H54 (cell line): ENCODE measurements around the gene YTHDF1.
"Not testable (repeated sequence)": the region's sequence is repeated elsewhere in the genome, so short reads cannot be mapped to it uniquely, and the experiment has no call there.

Source experiments
- DNase-seq: peaks from one replicate; pipeline ENCODE4 v3.0.0; 2011; ENCODE audit warnings: low spot score, mixed read lengths; ENCODE audit not compliant: insufficient read length
- FAIRE-seq: peaks from 3 replicates; lab custom pipeline; 2011; peaks lifted over from hg19 to GRCh38; lab: Jason Lieb, UNC
- POLR2A ChIP-seq: IDR thresholded peaks from 2 replicates; pipeline ENCODE4 v1.6.1; 2011; ENCODE audit warnings: low read depth, mild to moderate bottlenecking, low read length

YTHDF1 gene

DNA sequence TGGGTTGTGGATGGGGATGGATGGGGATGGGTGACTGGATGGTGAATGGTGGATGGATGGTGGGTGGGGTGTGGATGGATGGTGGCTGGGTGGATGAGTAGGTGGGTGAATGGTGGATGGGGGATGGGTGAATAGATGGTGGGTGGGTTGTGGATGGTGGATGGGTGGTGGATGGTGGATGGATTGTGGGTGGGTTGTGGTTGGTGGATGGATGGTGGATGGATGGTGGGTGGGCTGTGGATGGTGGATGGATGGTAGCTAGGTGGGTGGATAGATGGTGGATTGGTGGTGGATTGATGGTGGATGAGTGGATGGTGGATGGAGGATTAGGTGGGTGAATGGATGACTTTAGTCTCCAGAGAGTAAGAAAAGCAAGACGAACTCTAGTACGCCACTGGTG lies 57.6 kb downstream of the YTHDF1 start:
- no peak for FAIRE-seq
- no peak for DNase-seq
- no peak for TF ChIP-seq POLR2A

GRCh38 chr20:63157431-63157830 lies 58.5 kb downstream of the YTHDF1 start:
- DNase-seq, FAIRE-seq: not testable (repeated sequence)

- no peak for DNase-seq
- FAIRE-seq = no peak
- no peak for TF ChIP-seq POLR2A
These were observed 59.7 kb downstream of the YTHDF1 start for GRCh38 chr20:63156221-63156671.

- no peak for DNase-seq
- TF ChIP-seq POLR2A = no peak
- no peak for FAIRE-seq
These were observed 60.4 kb downstream of the YTHDF1 start for GRCh38 chr20:63155266-63156165.

DNA sequence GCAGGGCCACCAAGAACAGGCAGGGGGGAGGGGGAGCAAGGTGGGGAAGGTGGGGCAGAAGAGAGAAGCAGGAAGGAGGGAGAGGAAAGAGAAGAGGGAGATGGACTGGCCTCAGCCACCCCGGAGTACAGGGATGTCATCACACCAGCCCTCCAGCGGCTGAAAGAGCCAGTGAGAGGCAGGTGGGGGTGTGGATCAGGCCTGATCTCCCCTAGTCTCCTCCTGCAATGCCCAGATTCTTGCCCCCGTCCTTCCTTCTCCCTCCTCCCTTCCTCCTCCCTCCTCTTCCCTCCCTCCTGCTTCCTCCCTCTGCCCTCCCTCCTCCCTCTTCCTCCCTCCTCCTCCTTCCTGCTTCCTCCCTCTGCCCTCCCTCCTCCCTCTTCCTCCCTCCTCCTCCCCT lies 61.5 kb downstream of the YTHDF1 start:
- FAIRE-seq = no peak
- DNase-seq = no peak
- TF ChIP-seq POLR2A = no peak

DNA sequence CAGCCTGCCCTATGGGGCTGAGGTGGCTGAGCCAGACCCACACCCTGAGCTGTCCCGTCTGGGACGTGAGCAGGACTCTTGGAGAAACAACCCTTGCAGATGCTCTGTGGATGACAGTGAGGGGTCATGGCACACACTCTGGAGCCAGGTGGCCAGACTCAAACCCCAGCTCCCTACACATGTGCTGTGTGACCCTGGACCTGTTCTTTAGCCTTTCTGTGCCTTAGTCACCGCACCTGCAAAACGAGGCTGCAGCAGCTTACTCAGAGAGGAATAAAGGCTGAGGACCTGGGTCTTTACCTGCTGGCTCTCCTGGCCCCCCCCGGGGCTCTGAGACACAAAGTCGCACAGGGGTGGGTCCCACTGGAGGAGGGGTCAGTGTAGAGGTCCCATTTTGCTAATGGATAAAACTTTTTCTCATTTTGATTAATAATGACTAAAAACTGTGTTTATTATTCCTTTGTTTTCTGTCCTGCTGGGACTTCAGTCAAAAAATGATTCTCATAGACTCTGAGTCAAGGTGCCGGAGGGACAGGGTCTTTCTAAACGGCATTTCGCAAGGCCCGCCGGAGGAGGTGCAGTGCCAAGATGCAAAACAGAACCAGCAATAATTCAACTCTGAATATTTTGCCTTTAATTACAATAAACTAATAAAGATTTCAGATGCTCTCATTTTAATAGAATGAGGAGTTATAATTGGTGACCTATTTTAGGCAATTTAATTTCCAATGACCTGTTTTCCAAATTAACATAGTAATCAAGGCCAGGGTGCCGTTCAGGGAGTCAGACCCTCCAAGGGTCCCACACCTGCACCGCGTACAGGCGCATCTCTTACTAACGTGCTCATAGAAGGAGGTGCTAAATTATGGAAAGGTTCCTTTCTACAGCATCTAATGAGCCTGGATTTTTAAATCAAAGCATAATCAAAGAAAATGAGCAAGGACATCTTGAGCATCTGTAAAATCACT lies 62.4 kb downstream of the YTHDF1 start:
- DNase-seq = no peak
- FAIRE-seq = no peak
- TF ChIP-seq POLR2A = no peak

DNA sequence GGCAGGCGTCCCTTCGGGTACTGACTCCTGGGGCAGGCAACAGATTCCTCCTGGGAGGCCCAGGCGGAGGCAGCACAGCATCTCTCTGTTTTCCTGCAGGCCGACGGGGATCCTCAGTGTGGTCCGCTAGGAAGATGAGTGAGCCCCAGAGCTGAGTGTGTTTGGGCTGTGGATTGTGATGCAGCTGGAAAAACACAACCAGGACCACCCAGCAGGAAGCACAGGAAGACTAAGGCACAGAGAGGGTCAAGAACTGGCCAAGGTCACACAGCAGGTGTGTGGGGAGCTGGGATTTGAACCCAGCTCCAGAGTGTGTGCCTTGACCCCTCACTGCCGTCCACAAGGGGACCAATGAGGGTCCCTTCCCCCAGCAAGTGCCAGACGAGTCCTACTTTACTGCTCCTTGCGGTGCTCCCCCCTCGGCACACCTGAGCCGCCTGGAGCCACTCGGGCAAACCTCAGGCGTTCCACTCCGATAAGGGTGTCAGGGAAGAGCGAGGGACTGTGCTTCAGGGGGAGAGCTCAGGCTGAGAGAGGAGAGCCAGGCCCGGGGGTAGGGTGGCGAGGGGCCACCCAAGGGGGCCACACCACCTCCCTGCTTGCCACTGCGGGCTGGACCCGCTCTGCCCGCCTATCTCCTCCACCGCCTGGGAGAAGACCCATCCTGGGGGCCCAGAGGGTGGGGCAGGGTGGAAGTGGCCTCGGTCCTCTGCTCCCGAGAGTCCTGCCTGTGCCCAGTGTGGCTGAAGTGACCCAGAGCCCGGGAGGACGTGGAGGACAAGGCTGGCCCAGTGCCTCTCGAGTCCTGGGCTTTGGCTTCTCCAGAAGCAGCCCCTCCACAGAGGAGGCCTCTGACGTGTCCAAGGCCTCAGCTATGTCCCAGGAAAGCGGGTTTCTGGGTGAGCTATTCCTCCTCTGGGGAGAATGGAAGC lies 63.3 kb downstream of the YTHDF1 start:
- FAIRE-seq (no peak), DNase-seq (no peak)
- no peak for TF ChIP-seq POLR2A

- no peak for FAIRE-seq
These were observed 64.2 kb downstream of the YTHDF1 start for GRCh38 chr20:63151554-63152321.

GRCh38 chr20:63150911-63151531 lies 64.9 kb downstream of the YTHDF1 start:
- FAIRE-seq (no peak), DNase-seq (no peak)
- no peak for TF ChIP-seq POLR2A

More at GRCh38 chr20:63151554-63152321, 64.2 kb downstream of the YTHDF1 start:
- DNase-seq = no peak
- no peak for TF ChIP-seq POLR2A

GRCh38 chr20:63150391-63150898 lies 65.5 kb downstream of the YTHDF1 start:
- TF ChIP-seq POLR2A = no peak
- DNase-seq = no peak
- no peak for FAIRE-seq

- no peak for DNase-seq
- TF ChIP-seq POLR2A = no peak
- FAIRE-seq = no peak
These were observed 66.3 kb downstream of the YTHDF1 start for GRCh38 chr20:63149531-63150192.
